GM12878 (cell line): ENCODE measurements around the gene PKD2. TPM values are rescaled to one million over a fixed set of nuclear protein-coding genes. Genes with fewer than 3 reads are reported as not detected.

ENCODE experiments used
- ATAC-seq: fragments of 200-7000 bp; cut with Tn5 transposase; 3 replicates; pipeline ENCODE4 v1.9.1; 2020; ENCODE audit warnings: mild to moderate bottlenecking, moderate library complexity
- BruUV-seq: library from RNA; stranded (reverse); fragments of 400-500 nt; replicated peaks from 2 replicates; lab custom pipeline; 2021; lab: Mats Ljungman, UMichigan
- CTCF ChIA-PET: fragments of 300-600 bp; sonication (Branson Sonifier 250); formaldehyde crosslinking; extraction: SDS; loops from one replicate; lab custom pipeline; 2021; ENCODE audit warnings: inconsistent platforms; lab: Yijun Ruan, JAX
- POLR2A ChIA-PET: fragments of 350-600 bp; formaldehyde crosslinking; extraction: SDS; loops from one replicate; lab custom pipeline; 2021; ENCODE audit warnings: inconsistent platforms; lab: Charles Lee
- RAD21 ChIA-PET: fragments of 300-600 bp; sonication (Branson Sonifier 250); formaldehyde crosslinking; loops from one replicate; lab custom pipeline; 2023; ENCODE audit warnings: antibody characterized with exemption; ENCODE audit not compliant: unreplicated experiment; lab: Charles Lee
- SMC1A ChIA-PET: fragments of 300-600 bp; sonication (Branson Sonifier 250); formaldehyde crosslinking; loops from one replicate; lab custom pipeline; 2023; ENCODE audit not compliant: unreplicated experiment, uncharacterized antibody; lab: Charles Lee
- DNase-seq: peaks from one replicate; pipeline ENCODE4 v3.0.0-alpha.2; 2011; ENCODE audit warnings: low read depth, low spot score
- FAIRE-seq: peaks from 3 replicates; lab custom pipeline; 2011; peaks lifted over from hg19 to GRCh38; lab: Jason Lieb, UNC
- H2AFZ ChIP-seq: 2 replicates; pipeline ENCODE4 v1.6.0; 2011; ENCODE audit warnings: low read depth, low read length, control low read depth; ENCODE audit not compliant: control insufficient read depth
- H3K27ac ChIP-seq: 2 replicates; pipeline ENCODE4 v1.5.1; 2011; ENCODE audit warnings: control low read depth; ENCODE audit not compliant: control insufficient read depth, insufficient read depth
- H3K27me3 ChIP-seq, 2 experiments: replicated peaks in 1 of 2; 2 replicates each; pipeline versions ENCODE4 v1.6.0 to v1.6.1; 2011; ENCODE audit warnings: low read length in 1 of 2; ENCODE audit not compliant: control insufficient read depth in 2 of 2, insufficient read depth in 2 of 2
- H3K36me3 ChIP-seq, 2 experiments: 2 replicates each; pipeline ENCODE4 v1.5.1; 2011; ENCODE audit warnings: low read length in 1 of 2; ENCODE audit not compliant: control insufficient read depth in 2 of 2, insufficient read depth in 2 of 2
- H3K4me1 ChIP-seq: 2 replicates; pipeline ENCODE4 v1.6.1; 2011; ENCODE audit warnings: mild to moderate bottlenecking, low read length, moderate library complexity, mixed read lengths; ENCODE audit not compliant: control insufficient read depth, insufficient read depth
- H3K4me2 ChIP-seq: 2 replicates; pipeline ENCODE4 v1.6.0; 2011; ENCODE audit warnings: control low read depth; ENCODE audit not compliant: control insufficient read depth, insufficient read depth
- H3K4me3 ChIP-seq: fragments of 200-600 bp; sonication (generic); 2 replicates; pipeline ENCODE4 v1.5.1; 2016
- H3K79me2 ChIP-seq: 2 replicates; pipeline ENCODE4 v1.6.0; 2011; ENCODE audit warnings: low read length; ENCODE audit not compliant: control insufficient read depth, insufficient read depth
- H3K9ac ChIP-seq: 2 replicates; pipeline ENCODE4 v1.8.0; 2011; ENCODE audit warnings: low read length, control low read depth, mixed read lengths; ENCODE audit not compliant: control insufficient read depth, insufficient read depth
- H3K9me3 ChIP-seq: replicated peaks from 3 replicates; pipeline ENCODE4 v1.5.1; 2011; ENCODE audit warnings: mild to moderate bottlenecking, low read length; ENCODE audit not compliant: control insufficient read depth, insufficient read depth
- H4K20me1 ChIP-seq: 2 replicates; pipeline ENCODE4 v1.6.0; 2011; ENCODE audit not compliant: control insufficient read depth, insufficient read depth
- ETV6 ChIP-seq, 2 experiments: fragments of 450-650 bp in 1 of 2; IDR thresholded peaks in 1 of 2; conservative IDR thresholded peaks in 1 of 2; 2 replicates each; pipeline ENCODE4 v1.6.1; 2014; ENCODE audit warnings: antibody characterized with exemption in 1 of 2, borderline replicate concordance in 1 of 2, low read depth in 1 of 2, mild to moderate bottlenecking in 1 of 2, moderate library complexity in 1 of 2
- NBN ChIP-seq: fragments of 450-650 bp; IDR thresholded peaks from 2 replicates; pipeline ENCODE4 v1.6.1; 2016
- NFYB ChIP-seq: IDR thresholded peaks from 2 replicates; pipeline ENCODE4 v1.6.1; 2011; ENCODE audit warnings: low read depth, mild to moderate bottlenecking, low read length, improper control_type of control experiment, moderate library complexity; ENCODE audit not compliant: insufficient read depth
- NR2F1 ChIP-seq: fragments of 450-650 bp; conservative IDR thresholded peaks from 2 replicates; pipeline ENCODE4 v1.6.1; 2017; ENCODE audit warnings: mild to moderate bottlenecking
- RAD51 ChIP-seq: fragments of 450-650 bp; IDR thresholded peaks from 2 replicates; pipeline ENCODE4 v1.6.1; 2016; ENCODE audit warnings: moderate library complexity, mild to moderate bottlenecking, inconsistent platforms
- RCOR1 ChIP-seq: conservative IDR thresholded peaks from 2 replicates; pipeline ENCODE4 v1.6.1; 2012; ENCODE audit warnings: low read depth, low read length, improper control_type of control experiment
- SREBF1 ChIP-seq: IDR thresholded peaks from 2 replicates; pipeline ENCODE4 v1.6.1; 2012; ENCODE audit warnings: mild to moderate bottlenecking, low read length
- ZBTB11 ChIP-seq: fragments of 450-650 bp; formaldehyde crosslinking; IDR thresholded peaks from 2 replicates; pipeline ENCODE4 v1.5.0; 2022; ENCODE audit warnings: mild to moderate bottlenecking, missing genetic modification characterization
- WGBS: methylation state at CpG from one replicate; pipeline ENCODE4 v1.1.6; 2016; ENCODE audit warnings: low lambda C conversion rate; ENCODE audit not compliant: insufficient replicate concordance, insufficient coverage; ENCODE audit errors: missing lambda C conversion rate; 5-methylcytosine and 5-hydroxymethylcytosine counted together
- in situ Hi-C: fragments of 300-500 bp; cut with MboI; formaldehyde crosslinking; loops from 9 replicates; pipeline ENCODE4 v1.14.3; 2018; ENCODE audit warnings: mixed read lengths
- intact Hi-C: fragments of 100-400 bp; cut with micrococcal nuclease; formaldehyde crosslinking; loops from one replicate; pipeline ENCODE4 v1.14.2; 2022; ENCODE audit not compliant: unreplicated experiment
- polyA plus RNA-seq, 11 experiments: library from polyadenylated mRNA; depleted of rRNA in 4 of 11; unstranded in 6 of 11; stranded (reverse) in 5 of 11; fragments of >200 nt; fragmentation: Nextera tagmentation in 4 of 11; fragmentation: Illumina TruSeq in 1 of 11; extraction: Ambion mirVana in 4 of 11; extraction: Trizol in 1 of 11; gene quantifications; 1 replicate in 1 of 11; 2 replicates in 10 of 11; pipeline versions ENCODE4 v1.2.1 to v1.2.3, GENCODE V29; 2011 to 2016; ENCODE audit warnings: inconsistent platforms in 2 of 11, missing spikeins in 2 of 11, low read depth in 1 of 11
- total RNA-seq, 4 experiments: library from RNA; depleted of rRNA in 3 of 4; stranded (reverse); fragments of >200 nt in 3 of 4; fragmentation: Illumina TruSeq in 1 of 4; extraction: Trizol in 1 of 4; gene quantifications; 2 replicates each; pipeline versions ENCODE4 v1.2.1 to v1.2.3, GENCODE V29; 2013 to 2021

Gene PKD2
- total and polyA plus RNA-seq, 10 of the 15 experiments (the other 5 are each of a cell fraction or from before 2014, with no cell fraction given), result 2.0 to 13.8 (median 8.4) TPM

GRCh38 chr4:88037936-88038335 is 30.5 kb downstream of the PKD2 start:
- Histone ChIP-seq H4K20me1 (no peaks in the 10 kb centered on the region), H3K4me2 (no peak overlapping the region), H3K36me3 (peaks cover 0 to 12% of the 10 kb centered on the region in 2 experiments; a peak in 1 of 4 replicates), H3K4me1 (no peaks in the 10 kb centered on the region), H3K4me3 (no peak overlapping the region), H2AFZ (no peak overlapping the region), H3K27ac (no peak overlapping the region), H3K9ac (no peak overlapping the region), H3K79me2 (no peaks in the 10 kb centered on the region), H3K9me3 (no peaks in the 10 kb centered on the region), H3K27me3 (no peaks in the 10 kb centered on the region)
- no peak for TF ChIP-seq ETV6 (conservative IDR thresholded peaks at IDR 0.05 in 1 of 2, IDR thresholded peaks at IDR 0.05 in 1 of 2; ENCODE audit: borderline replicate concordance in 1 of 2, low read depth in 1 of 2)
- no peak for TF ChIP-seq RAD51
- no peak for TF ChIP-seq NBN
- no peak for TF ChIP-seq NFYB
- no peak for TF ChIP-seq SREBF1
- no peak for TF ChIP-seq ZBTB11 (CRISPR knock-in tag)
- TF ChIP-seq NR2F1, result no peak
- no peak for TF ChIP-seq RCOR1
- ChIA-PET SMC1A (interaction anchor here (1.8 kb wide), 1 partner anchor 174 kb away, joined by 6 read pairs; no protein-coding TSS in a partner anchor), RAD21 (no interaction called here), POLR2A (no interaction called here), CTCF (no interaction called here)
- in situ Hi-C loops (no loop called here), intact Hi-C loops (loop anchor here (10.0 kb wide), 2 partner anchors 327 to 1107 kb away; no protein-coding TSS in a partner anchor)
- ATAC-seq (no peak), DNase-seq (no peak), FAIRE-seq (no peak)
- BruUV-seq, result no TSS peak
- 73% methylated on average over 4 of the region's 4 CpGs for WGBS
